ENCODE results near the gene EIF3M.

GRCh38 chr11:32602657-32603415, 19.2 kb downstream of the EIF3M start:
- TF ChIP-seq POLR2A (IDR thresholded peaks at IDR 0.05), result no peak
- TF ChIP-seq, protein P1, sequence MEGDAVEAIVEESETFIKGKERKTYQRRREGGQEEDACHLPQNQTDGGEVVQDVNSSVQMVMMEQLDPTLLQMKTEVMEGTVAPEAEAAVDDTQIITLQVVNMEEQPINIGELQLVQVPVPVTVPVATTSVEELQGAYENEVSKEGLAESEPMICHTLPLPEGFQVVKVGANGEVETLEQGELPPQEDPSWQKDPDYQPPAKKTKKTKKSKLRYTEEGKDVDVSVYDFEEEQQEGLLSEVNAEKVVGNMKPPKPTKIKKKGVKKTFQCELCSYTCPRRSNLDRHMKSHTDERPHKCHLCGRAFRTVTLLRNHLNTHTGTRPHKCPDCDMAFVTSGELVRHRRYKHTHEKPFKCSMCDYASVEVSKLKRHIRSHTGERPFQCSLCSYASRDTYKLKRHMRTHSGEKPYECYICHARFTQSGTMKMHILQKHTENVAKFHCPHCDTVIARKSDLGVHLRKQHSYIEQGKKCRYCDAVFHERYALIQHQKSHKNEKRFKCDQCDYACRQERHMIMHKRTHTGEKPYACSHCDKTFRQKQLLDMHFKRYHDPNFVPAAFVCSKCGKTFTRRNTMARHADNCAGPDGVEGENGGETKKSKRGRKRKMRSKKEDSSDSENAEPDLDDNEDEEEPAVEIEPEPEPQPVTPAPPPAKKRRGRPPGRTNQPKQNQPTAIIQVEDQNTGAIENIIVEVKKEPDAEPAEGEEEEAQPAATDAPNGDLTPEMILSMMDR (IDR thresholded peaks at IDR 0.05), result no peak
- TF ChIP-seq EP300 (IDR thresholded peaks at IDR 0.05), result no peak
